ENCODE data around the gene SFXN3. TPM values are rescaled to one million over a fixed set of nuclear protein-coding genes. Genes with fewer than 3 reads are reported as not detected.

SFXN3 gene
- total and polyA plus RNA-seq, 8 donors: 20.8 to 79.0 (median 24.1) TPM

- ATAC-seq (no peak), DNase-seq (no peak)
- no peaks in the 10 kb centered on the region for H3K9me3 ChIP-seq
- no peak overlapping the region for H3K27ac ChIP-seq
- H3K27me3 ChIP-seq: peaks cover 18 to 99% of the 10 kb centered on the region in 2 donors
- no peaks in the 10 kb centered on the region for H3K4me1 ChIP-seq
- no peaks in the 10 kb centered on the region for H3K36me3 ChIP-seq
- no peak for TF ChIP-seq CTCF (IDR thresholded peaks at IDR 0.05)
- intact Hi-C loops (cut with DNase I): no loop called here
- no peak overlapping the region for H3K4me3 ChIP-seq
These were observed 58.7 kb downstream of the SFXN3 start for GRCh38 chr10:101089520-101090299.

GRCh38 chr10:101090597-101090996 lies 59.6 kb downstream of the SFXN3 start:
- no peak overlapping the region for H3K27ac ChIP-seq
- DNase-seq: no peak
- intact Hi-C loops (cut with DNase I): no loop called here
- no peak for TF ChIP-seq CTCF (IDR thresholded peaks at IDR 0.05)
- H3K27me3 ChIP-seq: peaks cover 18 to 99% of the 10 kb centered on the region in 2 donors
- H3K9me3 ChIP-seq: no peaks in the 10 kb centered on the region
- H3K4me3 ChIP-seq: no peak overlapping the region
- H3K36me3 ChIP-seq: no peaks in the 10 kb centered on the region
- ATAC-seq: no peak
- H3K4me1 ChIP-seq: no peaks in the 10 kb centered on the region

Other genes starting within 250 kb of the SFXN3 start
- gene SLF2, start 118.3 kb upstream of the SFXN3 start, total RNA-seq: 10 to 100 TPM; 26.4 to 35.6 TPM
- 10 to 100 TPM; 54.9 to 70.7 (median 63.2) TPM for gene SLF2, start 118.3 kb upstream of the SFXN3 start, polyA plus RNA-seq (ENCODE audit: insufficient read length in 6 of 6)
- 10 to 100 TPM in 1 of 2 donors, 1 to 10 TPM in 1; 2.7 to 18.9 TPM for gene SEMA4G, start 61.7 kb upstream of the SFXN3 start, total RNA-seq
- gene SEMA4G, start 61.7 kb upstream of the SFXN3 start, polyA plus RNA-seq (ENCODE audit: insufficient read length in 6 of 6): 10 to 100 TPM; 33.4 to 44.2 (median 34.5) TPM
- 10 to 100 TPM; 55.0 to 67.9 TPM for gene MRPL43, start 43.7 kb upstream of the SFXN3 start, total RNA-seq
- 100 to 1,000 TPM in 1 of 6 donors, 10 to 100 TPM in 5; 75.7 to 103 (median 86.4) TPM for gene MRPL43, start 43.7 kb upstream of the SFXN3 start, polyA plus RNA-seq (ENCODE audit: insufficient read length in 6 of 6)
- gene TWNK, start 43.7 kb upstream of the SFXN3 start, total RNA-seq: 1 to 10 TPM; 3.4 to 6.6 TPM
- gene TWNK, start 43.7 kb upstream of the SFXN3 start, polyA plus RNA-seq (ENCODE audit: insufficient read length in 6 of 6): 10 to 100 TPM in 5 of 6 donors, 1 to 10 TPM in 1; 9.2 to 12.5 (median 10.6) TPM
- gene LZTS2, start 31.4 kb upstream of the SFXN3 start, total RNA-seq: 10 to 100 TPM; 47.6 to 48.6 TPM
- 10 to 100 TPM; 45.2 to 65.7 (median 59.1) TPM for gene LZTS2, start 31.4 kb upstream of the SFXN3 start, polyA plus RNA-seq (ENCODE audit: insufficient read length in 6 of 6)
- gene PDZD7, start 105 bp upstream of the SFXN3 start, total RNA-seq: under 1 TPM; 0.58 to 0.96 TPM
- under 1 TPM; 0.41 to 0.80 (median 0.71) TPM for gene PDZD7, start 105 bp upstream of the SFXN3 start, polyA plus RNA-seq (ENCODE audit: insufficient read length in 6 of 6)
- gene KAZALD1, start 30.8 kb downstream of the SFXN3 start, total RNA-seq: 10 to 100 TPM in 1 of 2 donors, 1 to 10 TPM in 1; 7.1 to 12.0 TPM
- 10 to 100 TPM in 5 of 6 donors, 1 to 10 TPM in 1; 9.3 to 17.0 (median 14.2) TPM for gene KAZALD1, start 30.8 kb downstream of the SFXN3 start, polyA plus RNA-seq (ENCODE audit: insufficient read length in 6 of 6)
- gene TLX1, start 100.1 kb downstream of the SFXN3 start, total RNA-seq: not detected
- gene TLX1, start 100.1 kb downstream of the SFXN3 start, polyA plus RNA-seq (ENCODE audit: insufficient read length in 6 of 6): not detected
- gene LBX1, start 198.2 kb downstream of the SFXN3 start, total RNA-seq: under 1 TPM; 0.18 to 0.47 TPM
- under 1 TPM; 0.18 to 0.75 (median 0.41) TPM for gene LBX1, start 198.2 kb downstream of the SFXN3 start, polyA plus RNA-seq (ENCODE audit: insufficient read length in 6 of 6)

Measured in left lung (tissue), 10 donors.